ENCODE data around the gene AURKA. TPM values are rescaled to one million over a fixed set of nuclear protein-coding genes. Genes with fewer than 3 reads are reported as not detected.

AURKA gene
- total RNA-seq: 10.4 and 66.9 TPM in 2 replicates

DNA sequence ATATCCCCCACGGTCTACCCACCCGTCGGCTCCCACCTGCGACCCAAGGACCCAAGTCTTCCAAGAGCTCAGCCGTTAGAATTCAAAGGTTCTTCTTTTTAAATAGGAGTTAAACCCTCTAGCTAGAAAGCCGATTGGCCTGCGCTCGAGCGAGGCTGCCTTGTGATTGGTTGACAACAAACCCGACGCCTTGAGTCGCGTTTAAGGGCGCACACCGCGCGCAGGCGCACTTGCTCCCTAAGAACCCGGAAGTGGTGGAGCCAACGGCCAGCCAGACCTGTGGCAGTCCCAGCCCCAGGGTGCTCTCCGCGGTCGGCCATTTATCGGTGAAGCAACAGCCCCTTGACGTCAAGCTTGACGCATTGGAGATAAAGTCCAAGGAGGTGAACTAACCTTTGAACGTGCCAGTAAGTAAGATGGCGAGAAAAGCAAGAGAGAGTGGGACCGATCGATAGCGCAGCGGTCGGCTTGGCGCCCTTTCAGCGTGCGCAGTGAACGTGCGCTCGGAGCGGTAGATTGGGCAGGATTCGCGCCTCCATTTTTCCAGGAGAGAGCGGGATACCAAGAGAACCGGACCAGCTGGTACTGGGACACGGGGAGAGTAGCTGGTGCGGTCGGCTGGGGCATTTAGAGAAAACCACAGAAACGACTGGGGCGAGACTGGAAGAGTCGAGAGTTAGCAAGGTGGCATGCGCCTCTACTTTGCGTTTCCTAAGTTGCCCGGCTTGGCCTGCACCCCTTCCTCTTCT is at the start of gene AURKA, which contains the start of gene CSTF1:
Gene AURKA, minus strand, starts transcription at position 84 of the 749 bp plus-strand sequence. CDS start 4,018 bp downstream, outside the sequence.
Gene CSTF1, plus strand, starts transcription at position 514 of the 749 bp plus-strand sequence. CDS start 2,908 bp downstream, outside the sequence.

DNA sequence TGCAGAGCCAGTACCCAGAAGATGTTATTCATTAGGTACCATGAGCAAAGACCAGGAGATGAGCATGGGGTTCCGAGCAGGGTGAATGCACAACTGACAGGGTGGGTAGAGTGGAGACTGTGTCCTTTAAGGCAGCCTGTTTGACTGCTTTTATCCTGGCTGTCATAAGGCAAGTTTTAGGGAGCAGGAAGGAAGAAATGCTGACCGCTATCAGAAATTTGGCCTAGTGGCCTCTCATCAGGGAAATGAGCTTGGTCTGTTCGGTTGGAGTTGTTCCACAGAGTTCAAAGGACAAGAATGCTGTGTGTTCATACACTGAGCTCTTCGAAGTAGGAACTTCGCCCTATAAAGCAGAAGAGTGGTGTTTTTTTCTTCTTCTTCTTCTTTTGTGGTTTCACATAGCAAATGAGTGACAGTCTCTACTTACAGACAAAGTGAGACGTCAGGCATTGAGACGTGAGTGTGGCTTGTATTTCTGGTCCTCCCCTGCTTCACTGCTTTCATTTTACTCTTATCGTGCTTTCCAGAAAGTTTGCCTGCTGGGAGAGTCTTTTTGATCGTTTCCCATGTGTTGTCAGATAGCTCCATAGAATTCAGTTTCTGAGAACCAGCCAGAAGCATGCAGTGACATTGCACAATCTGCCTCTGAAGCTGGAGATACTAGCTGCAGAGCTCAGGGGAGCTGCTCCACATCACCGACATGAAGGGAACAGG is 19.9 kb upstream of the AURKA start, which contains the start of gene CASS4:
Gene CASS4, plus strand, starts transcription at position 502 of the 714 bp plus-strand sequence. Its CDS starts 199 bp downstream, at position 701.

DNA sequence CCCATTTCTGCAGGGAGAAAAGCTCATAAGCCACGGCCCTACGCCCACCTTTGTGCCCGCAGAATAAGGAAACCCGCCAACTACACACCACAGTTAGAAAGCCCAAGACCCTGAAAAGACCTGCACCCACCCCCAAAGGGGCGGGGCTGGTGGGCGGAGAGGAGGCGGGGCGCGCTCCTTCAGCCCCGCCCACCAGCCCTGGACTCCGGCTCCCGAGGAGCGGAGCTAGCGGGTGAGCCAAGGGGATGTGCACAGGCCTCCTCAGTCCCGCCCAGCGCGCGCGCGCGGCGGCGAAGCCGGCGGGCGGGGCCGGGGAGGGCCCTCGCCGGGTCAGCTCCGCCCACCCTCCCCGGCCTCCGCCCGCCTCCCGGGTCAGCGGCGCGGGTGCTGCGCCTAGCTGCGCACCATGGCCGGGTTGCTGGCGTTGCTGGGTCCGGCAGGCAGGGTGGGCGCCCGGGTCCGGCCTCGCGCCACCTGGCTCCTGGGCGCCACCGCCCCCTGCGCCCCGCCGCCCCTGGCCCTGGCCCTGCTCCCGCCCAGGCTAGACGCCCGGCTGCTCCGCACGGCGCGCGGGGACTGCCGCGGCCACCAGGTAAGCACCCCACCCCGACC is 33.3 kb downstream of the AURKA start, which contains the start of gene FAM210B:
Gene FAM210B, plus strand, starts transcription at position 375 of the 612 bp plus-strand sequence. Its CDS starts 32 bp downstream, at position 407.

Other genes with a start within 250 kb of the AURKA start
- not detected in 2 replicates for gene MC3R, start 143.5 kb downstream of the AURKA start, total RNA-seq
- 46.3 and 63.2 TPM in 2 replicates for gene FAM210B, start 33.2 kb downstream of the AURKA start, total RNA-seq
- gene CSTF1, start 430 bp upstream of the AURKA start, total RNA-seq: 44.9 and 52.8 TPM in 2 replicates
- gene CASS4, start 20.0 kb upstream of the AURKA start, total RNA-seq: 10.5 and 12.4 TPM in 2 replicates
- 109 and 119 TPM in 2 replicates for gene RTF2, start 76.4 kb upstream of the AURKA start, total RNA-seq
- gene FAM209A, start 132.5 kb upstream of the AURKA start, total RNA-seq: not detected in 2 replicates
- not detected in 2 replicates for gene FAM209B, start 141.0 kb upstream of the AURKA start, total RNA-seq
- gene TFAP2C, start 237.1 kb upstream of the AURKA start, total RNA-seq: not detected in 2 replicates

All from smooth muscle cell of trachea (primary cell).